ENCODE data around the gene OSER1.
"Not testable (repeated sequence)": the region's sequence is repeated elsewhere in the genome, so short reads cannot be mapped to it uniquely, and the experiment has no call there.

The OSER1 gene

DNA sequence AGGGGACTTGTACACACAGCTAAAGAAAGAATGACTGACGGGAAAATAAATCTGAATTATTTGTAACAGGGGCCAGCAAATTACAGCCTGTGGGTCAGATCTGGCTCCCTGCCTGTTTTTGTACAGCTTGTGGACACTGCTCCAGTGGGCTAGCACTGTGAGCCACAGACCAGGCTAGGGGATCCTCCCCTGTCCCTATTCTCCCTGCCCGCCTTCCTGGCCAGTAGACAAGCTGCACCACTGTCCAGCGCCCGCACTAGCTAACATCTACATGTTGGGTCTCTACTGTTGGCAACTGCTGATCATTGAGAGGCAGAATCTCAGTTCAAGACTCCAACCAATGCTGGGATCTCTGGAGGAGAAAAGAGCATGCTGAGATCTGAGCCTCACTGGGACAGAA, 10.7 kb downstream of the OSER1 start:
- DNase-seq, result no peak

DNA sequence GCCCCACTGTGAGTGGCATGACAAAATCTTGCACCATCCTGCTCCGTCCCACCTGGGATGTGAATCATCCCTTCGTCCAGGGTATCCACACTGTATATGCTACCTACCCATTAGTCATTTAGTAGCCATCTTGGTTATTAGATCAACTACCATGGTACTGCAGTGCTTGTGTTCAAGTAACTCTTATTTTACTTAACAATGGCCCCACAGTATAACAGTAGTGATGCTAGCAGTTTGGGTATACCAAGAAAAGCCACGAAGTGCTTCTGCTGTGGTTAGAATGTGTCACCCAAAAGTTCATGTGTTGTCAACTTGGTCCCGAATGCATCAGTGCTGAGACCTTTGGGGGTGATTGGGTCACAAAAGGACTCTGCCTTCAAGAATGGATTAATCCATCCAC, 11.7 kb downstream of the OSER1 start:
- DNase-seq, result peak; percentile 74

DNA sequence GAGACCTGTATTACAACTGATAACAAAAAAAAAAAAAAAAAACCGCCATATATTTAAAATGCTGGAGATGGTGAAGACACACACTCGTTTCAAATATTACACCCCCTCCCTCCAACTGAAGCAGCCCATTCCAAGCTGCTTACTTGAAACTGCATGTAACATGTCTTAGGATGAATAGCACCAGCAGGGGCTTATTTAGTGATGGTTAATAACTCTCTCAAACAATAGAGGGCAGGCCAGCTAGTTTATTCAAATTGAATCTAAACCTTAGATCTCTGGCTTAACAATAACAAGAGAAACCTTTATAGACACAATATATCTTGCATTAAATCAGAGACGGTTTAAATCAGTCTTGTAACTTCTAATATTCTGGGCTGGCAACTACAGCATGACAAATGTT, 14.3 kb downstream of the OSER1 start:
- no peak for DNase-seq

DNA sequence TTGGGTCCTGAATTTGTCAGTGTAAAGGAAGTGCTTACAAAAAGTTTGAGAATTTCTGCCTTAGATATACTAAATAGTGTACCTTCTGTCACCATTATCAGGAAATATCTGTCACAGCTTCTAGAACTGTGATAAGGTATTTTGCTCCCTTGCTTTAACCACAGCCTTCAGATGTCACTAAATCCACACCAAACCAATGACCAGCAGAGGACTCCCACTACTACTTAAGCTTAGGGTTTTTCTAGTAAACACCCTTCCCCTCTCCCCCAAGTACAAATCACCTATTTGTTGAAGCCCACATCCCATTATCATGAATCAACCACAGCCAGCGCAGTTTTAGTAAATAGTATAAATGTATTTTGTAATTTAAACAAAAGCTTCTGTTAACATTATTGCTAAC, 15.0 kb downstream of the OSER1 start:
- no peak for DNase-seq

DNA sequence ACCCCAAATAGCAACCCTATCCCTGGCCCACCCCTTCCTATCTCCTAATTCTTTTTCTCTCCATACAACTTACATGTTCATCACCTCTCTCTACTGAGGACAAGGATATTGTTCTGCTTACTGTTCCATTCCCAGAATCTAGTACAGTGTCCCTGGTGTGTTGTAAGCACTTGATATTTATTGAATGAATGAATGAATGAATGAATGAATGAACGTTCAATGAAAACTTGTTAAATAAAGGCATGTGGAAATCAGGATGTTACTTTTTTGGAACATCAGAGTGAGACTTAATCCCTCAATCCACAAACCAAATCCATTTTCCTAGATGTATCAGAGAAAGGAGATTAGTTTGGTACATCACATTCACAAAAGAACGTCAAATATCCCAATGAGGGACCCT, 16.8 kb downstream of the OSER1 start:
- DNase-seq, result no peak

DNA sequence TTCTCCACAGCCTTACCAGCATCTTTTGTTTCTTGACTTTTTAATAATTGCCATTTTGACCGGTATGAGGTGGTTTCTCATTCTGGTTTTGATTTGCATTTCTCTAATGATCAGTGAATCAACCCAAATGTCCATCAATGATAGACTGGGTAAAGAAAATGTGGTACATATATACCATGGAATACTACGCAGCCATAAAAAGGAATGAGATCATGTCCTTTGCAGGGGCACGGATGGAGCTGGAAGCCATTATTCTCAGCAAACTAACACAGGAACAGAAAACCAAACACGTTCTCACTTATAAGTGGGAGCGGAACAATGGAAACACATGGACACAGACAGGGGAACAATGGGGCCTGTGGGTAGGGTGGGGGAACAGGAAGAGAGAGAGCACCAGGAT, 18.9 kb downstream of the OSER1 start:
- DNase-seq, result not testable (repeated sequence)

DNA sequence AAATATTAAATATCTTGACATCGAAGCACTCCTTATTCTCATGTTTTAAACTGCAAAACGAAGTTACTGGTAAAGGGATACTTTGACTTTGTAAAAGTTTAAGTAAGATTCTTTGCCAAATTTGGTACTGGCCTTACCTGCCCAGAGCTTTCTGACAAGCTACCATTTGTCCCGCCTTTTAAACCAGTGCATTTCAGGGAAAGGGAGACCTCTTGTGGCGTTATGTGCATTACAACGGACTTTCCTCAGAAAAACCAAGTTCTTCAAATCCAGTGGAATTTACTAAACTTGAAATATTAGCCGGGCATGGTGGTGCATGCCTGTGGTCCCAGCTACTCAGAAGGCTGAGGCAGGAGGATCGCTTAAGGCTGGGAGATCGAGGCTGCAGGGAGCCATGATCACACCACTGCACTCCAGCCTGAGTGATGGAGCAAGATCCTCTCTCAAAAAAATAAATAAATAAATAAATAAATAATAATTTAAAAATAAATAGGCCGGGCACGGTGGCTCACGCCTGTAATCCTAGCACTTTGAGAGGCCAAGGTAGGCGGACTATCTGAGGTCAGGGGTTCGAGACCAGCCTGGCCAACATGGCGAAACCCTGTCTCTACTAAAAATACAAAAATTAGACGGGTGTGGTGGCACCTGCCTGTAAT, 20.2 kb downstream of the OSER1 start:
- DNase-seq, result peak; percentile 60

DNA sequence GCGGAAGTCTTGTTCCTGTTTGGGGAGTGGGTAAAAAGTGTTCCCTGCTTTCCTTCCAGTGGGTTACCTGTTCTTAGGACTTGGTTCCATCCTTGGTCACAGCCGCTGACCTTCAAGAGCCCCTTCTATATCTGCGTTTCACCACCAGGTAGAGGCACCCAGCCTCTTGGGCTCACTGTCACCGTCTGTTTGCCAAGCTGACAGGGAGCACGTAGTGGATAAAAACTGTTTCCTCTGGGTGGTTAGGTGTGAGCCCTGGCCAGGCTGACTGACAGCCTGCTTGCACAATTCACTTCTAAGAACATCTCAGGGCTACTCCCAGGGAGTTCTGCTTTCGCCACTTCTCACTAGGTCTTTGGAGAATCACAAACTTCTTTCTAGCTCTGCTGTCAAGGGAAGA, 21.8 kb downstream of the OSER1 start:
- no peak for DNase-seq

DNA sequence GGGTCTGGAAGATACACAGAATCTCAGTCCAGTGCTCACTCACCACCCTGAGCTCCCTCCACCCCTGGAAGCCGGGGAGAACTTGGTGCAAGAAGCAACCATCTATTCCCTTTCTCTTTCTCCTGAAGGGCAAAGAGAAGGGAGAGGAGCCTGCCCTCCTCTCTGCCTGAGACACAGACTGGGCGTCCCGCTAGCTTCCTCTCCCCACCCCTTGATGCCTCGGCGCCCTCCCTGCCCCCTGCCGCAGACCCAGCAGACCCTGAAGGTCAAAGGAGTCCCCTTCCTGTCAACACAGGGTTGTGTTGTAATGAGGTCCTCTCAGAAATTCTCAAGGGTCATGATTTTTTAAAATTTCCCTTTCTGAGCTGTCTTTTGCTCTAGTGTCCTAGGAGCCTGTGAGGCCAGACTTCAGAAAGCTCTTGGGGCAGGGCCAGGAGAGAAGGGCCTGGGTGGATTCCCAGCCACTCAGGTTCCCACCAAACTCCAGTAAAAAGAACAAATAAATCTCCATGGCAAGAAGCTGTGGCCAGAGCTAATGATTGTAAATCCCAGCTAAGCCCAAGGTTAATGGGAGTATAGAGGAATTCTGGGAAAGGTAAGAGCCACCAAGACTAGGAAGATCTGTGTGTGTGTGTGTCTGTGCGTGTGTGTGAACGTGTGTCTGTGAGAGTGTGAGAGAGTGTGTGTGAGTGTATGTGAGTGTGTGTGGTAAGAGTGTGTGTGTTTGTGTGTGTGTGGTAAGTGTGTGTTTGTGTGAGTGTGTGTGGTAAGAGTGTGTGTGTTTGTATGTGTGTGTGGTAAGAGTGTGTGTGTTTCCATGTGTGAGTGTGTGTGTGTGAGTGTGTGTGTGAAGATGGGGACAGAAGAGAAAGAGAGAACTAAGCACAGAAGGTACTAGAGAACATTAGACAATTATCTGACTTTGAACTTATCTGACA, 22.5 kb downstream of the OSER1 start:
- DNase-seq, result no peak

DNA sequence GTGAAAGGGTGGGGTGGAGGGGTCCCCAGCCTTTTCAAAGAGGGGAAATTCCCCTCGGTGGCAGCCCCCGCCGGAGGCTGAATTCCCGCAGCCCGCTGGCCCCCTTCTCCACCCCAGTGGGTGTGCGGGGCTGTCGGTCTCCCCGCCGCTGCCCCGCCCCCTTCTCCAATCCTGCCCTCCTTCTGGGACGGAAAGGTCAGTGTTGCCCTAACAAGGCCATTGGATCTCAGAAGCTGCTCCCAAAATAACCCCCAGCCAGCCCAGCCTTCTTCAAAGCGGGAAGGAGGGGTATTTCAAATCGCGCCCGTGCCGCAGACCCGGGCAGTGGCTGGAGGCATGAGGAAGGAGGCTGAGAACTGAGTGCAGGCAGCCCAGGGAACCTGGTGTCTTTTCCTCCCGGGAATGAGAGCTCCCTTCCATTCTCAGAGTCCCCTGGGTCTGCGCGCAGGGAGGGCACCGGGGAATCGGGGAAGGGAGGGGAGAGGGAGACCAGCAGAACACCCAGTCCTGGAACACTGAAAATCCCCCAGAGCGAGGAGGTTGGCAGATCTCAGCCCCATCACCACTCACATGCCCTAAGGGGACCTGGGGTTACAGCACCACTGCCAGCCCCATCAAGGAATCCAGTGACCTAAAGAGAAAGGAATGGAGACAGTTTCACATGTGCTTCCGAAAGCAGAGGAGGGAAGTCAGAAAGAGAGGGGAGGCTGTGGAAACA, 23.4 kb downstream of the OSER1 start, which contains the start of gene JPH2:
JPH2 (minus strand) TSS at position 135 of the 718 bp plus-strand sequence. CDS start 483 bp downstream, outside the sequence.
- DNase-seq, result no peak

DNA sequence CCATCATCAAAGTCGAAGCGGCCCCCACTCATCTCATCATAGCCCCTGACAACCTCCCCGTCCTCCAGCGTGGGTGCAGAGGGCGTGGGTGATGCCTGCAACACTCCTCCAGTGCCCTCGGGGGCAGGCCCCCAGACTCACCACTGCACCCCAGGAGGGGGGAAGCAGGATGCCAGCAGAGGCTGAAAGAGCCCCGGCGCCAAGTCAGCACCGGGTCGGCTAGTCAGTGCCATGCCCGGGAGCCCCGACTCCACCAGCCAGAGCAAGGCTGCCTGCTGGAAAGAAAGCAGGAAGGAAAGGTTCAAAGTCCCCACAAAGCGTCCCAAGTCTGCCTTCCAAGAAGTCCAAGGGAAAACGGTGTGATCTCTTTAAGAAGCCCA, 23.9 kb downstream of the OSER1 start:
- DNase-seq, result no peak

DNA sequence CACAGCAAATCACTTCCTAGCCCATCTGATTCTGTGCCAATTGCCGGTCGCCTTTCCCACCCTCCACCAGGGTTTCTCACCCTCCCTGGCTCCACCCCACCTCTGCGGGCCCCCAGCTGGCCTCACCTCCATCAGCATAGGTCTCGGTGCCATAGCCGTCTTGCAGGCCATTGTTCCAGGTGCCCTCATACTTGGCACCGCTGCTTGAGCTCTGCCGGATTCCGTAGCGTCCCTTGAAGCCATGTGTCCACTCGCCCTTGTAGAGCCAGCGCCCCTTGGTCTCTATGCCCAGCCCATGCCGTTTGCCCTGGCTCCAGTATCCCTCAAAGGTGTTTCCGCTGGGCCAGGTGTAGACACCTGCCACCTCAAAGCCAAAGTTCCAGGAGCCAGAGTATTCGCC, 24.4 kb downstream of the OSER1 start:
- DNase-seq, result no peak

DNA sequence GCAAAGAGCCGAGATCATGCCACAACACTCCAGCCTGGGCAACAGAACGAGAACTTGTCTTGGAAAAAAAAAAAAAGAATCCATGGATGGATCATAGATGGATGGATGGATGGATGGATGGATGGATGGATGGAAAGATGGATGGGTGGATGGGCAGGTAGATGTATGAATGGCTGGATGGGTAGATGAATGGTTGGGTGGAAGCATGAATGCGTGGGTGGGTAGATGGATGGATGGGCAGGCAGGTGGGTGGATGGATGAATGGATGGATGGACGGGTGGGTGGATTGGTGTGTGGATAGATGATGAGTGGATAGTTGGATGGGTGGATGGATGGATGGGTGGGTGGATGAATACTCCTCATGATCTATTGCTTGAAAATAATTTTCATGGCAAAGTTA, 25.0 kb downstream of the OSER1 start:
- no peak for DNase-seq

DNA sequence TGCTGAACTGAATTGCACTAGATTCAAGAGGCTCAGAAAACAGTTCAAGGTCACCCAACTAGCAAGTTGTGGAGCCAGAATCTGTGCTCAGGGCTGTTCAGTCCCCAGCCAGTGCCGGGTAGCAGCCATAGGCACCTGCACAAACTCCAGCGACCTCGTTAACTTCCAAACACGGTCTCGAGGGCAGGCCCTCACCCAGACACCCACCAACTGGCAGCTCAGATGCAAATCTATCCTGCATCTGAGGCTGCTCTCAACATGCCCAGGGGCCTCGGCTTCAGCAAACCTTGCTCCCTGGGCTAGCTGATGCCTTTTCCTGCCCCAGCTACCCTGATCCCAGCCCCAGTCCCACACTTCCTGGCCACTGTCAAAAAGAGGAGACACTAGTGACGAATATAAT, 27.3 kb downstream of the OSER1 start:
- no peak for DNase-seq

DNA sequence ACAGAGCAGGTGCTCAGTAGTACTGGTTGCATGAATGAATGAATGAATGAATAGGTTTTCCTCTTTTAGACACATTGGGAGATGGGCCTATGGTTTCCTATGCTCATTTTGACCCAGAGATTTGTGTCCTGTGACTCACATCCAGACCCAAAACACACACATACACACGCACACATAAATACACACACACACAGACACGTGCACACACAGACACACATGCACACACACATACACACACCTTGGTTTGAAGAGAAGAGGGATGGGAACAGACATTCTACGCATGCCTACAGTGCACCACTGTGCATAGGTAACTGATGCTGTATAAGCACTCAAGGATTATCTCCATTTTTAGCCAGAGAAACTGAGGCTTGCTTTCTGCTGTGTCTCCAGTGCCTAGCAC, 27.7 kb downstream of the OSER1 start:
- DNase-seq, result no peak

DNA sequence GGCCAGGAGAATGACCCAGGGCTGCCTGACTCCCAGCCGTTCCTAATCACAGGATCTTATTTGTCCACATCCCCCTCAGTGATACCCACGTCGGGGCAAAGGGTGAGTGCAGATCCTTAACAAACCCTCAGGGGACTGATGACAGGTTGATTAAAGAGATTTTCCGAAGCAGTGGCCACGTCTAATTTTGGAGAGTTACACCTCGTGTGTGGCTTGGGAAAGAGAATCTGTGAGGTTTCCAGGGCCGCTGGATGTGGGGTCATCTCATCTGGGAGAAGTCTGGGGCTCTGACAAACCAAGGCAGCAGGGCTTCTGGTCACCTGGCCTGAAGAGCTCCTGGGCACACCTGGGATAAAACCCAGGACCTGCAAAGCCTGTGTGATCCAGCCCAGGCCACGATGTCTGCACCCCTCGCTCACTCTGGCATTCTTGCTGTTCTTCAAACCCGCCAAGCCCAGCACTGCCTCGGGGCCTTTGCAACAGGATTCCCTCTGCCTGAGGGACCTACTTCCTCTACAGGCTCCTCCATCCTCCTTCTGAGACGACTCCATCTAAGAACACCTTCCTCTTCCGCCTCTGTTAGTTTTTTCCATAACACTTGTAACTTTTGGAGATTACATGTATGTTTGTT, 28.3 kb downstream of the OSER1 start:
- DNase-seq, result no peak

DNA sequence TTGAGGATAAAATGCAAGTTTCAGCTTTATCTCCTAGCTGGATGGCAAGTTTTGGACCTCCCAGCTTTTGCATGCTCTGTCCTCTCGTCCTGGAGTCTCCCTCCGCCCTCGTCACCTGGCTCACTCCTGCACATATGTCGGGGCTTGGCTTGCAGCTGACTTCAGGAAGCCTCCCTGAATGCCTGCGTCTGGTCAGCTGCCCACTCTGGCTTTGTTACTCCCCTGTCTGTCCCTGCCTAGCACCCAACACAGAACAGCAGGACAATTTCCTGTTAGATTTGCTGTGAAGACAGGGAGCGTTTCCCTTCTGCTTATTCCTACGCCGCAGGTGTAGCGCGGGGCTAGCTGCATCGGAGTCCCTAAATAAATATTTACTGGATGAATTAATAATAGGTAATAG, 29.0 kb downstream of the OSER1 start:
- no peak for DNase-seq

DNA sequence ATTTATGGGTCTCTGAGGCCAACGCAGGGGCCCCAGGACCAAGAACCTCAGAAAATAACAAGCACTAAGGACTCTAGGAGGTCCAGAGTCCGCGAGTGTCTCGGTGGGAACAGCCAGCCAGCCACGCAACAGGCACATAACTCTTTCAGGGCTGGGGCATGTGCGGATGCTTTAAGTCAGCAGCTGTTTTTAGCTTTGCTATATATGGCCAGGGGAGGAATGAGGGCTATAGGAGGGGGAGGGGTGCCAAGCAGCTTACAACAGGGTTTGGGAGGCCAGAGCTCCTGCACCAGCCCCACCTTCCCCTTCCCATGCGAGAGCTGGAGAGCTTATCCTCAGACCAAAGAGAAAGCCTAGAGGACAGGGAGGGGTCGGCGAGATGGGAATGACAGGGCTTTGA, 29.8 kb downstream of the OSER1 start:
- DNase-seq, result no peak

DNA sequence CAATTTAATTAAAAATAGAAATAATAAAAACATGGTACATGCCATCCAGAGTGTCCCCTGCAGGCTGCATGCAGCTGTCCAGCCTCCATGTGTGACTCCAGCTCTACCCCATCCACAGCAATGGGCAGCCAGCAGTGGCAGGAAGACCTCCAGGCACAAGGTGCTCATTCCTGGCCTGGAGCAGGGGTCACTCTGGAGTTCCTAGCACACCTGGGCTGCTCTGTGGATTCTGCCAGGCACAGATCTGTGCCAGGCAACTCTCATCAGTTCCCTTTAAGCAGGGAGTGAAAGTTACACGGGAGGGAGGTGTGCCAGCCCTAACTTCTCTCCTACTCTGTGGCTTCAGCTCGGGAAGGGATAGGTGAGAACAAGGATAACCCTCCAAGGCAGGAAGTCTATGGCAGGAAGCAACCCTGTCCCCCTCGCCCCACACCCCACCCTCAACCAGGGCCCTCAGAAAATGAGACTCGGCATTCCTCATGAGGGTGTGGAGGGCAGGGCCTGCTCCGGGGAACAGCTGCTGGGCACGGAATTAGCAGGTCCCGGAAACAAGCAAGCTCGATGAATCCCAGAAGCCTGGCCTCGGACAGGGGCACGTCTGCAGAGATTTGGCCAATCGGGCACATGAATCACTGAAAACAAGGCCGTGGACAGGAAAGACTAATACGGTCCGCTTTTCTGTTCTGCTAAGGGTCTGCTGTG, 33.6 kb downstream of the OSER1 start:
- DNase-seq, result no peak

DNA sequence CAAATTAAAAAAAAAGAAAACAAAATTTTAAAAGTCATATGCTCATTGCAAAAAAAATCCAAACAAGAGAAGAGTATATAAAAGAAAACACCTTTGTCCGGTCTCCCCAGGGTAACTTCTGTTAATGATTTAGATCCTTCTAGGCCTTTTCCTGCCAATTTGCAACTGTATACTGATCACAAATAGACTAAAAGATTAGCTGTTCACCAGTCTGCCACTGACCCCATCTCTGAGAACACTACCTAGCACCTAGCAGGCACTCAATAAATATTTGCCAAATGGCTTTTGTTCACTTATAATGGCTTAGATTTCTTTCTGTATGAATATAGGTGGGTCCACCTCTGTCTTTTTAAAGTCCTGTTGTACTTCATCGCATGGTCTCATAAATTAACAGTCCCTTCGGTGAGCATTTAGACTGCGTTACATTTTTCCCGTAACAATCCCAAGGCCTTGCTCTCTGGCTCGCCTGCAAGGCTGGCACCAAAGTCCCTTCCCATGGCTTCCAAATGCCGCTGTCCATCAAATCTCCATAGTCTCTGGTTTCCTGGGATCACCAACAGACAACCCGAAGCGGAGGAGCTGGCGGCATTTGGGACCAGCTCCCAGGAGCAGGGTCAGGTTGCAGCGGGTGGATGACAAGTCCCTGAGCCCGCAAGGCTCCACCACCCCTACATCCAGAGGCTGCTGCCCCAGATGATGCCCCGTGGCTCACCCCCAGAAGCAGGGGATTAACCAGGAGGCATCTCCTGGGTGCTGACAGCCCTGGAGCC, 35.4 kb downstream of the OSER1 start:
- DNase-seq, result no peak

DNA sequence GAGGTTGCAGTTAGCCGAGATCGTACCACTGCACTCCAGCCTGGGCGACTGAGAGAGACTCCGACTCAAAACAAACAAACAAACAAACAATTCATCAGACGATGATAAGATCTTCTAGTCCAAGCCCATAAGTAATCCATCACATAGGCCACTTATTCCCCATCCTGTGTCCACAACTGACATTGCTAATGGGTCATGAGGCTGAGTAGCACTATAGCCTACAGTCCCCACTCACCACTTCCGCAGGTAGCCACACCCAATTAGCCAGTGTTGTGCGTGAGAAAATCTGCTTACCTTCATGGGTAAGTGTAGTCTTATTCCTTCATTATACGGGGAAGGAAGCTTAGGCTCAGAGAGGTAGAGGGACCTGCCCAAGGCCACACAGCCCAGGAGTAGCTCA, 36.7 kb downstream of the OSER1 start:
- no peak for DNase-seq

DNA sequence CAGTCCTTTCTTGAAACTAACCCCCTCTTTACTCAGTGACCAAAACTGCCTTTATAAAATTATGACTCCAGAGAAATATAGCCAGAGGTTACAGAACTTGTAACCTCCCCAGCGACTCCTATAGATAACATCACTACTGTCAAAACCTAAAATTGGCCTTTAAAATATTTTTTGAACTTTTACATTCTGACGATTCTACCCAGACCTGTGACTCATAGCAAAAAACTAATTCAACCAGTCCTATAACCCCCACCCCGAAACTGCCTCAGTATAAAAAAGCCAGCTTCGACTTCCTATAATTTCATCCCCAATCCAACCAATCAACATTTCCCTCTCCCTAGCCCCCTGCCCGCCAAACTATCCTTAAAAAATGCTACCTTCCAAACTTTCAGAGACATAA, 37.5 kb downstream of the OSER1 start:
- DNase-seq, result no peak
